GM23338 (cell line): ENCODE measurements around the gene HBD. TPM values are rescaled to one million over a fixed set of nuclear protein-coding genes. Genes with fewer than 3 reads are reported as not detected.

Experiments
- ATAC-seq: fragments of 200-7000 bp; cut with Tn5 transposase; 3 replicates; pipeline ENCODE4 v1.9.1; 2020
- DNase-seq: peaks from one replicate; pipeline ENCODE4 v3.0.0-alpha.2; 2015; ENCODE audit warnings: low spot score
- H2AFZ ChIP-seq: fragments of 200-600 bp; sonication (generic); 2 replicates; pipeline ENCODE4 v1.8.0; 2016; ENCODE audit warnings: antibody characterized with exemption, mild to moderate bottlenecking, moderate library complexity
- H3F3A ChIP-seq: fragments of 200-600 bp; sonication (generic); replicated peaks from 2 replicates; pipeline ENCODE4 v1.8.0; 2017; ENCODE audit warnings: antibody characterized with exemption, mixed run types, low read depth
- H3K27ac ChIP-seq: fragments of 200-600 bp; sonication (generic); 2 replicates; pipeline ENCODE4 v1.6.1; 2016; ENCODE audit warnings: low read depth
- H3K27me3 ChIP-seq: fragments of 200-600 bp; sonication (generic); 2 replicates; pipeline ENCODE4 v1.8.0; 2016; ENCODE audit warnings: mild to moderate bottlenecking, mixed run types, moderate library complexity; ENCODE audit not compliant: insufficient read depth
- H3K36me3 ChIP-seq: fragments of 200-600 bp; sonication (generic); 2 replicates; pipeline ENCODE4 v1.8.0; 2016; ENCODE audit warnings: mild to moderate bottlenecking; ENCODE audit not compliant: insufficient read depth
- H3K4me1 ChIP-seq: fragments of 200-600 bp; sonication (generic); 2 replicates; pipeline ENCODE4 v1.8.0; 2016; ENCODE audit warnings: mild to moderate bottlenecking, moderate library complexity; ENCODE audit not compliant: insufficient read depth
- H3K4me2 ChIP-seq: fragments of 200-600 bp; sonication (generic); 2 replicates; pipeline ENCODE4 v1.7.1; 2017; ENCODE audit warnings: mixed run types
- H3K4me3 ChIP-seq: fragments of 200-600 bp; sonication (generic); 2 replicates; pipeline ENCODE4 v1.6.1; 2016; ENCODE audit warnings: mixed run types
- H3K79me2 ChIP-seq: fragments of 200-600 bp; sonication (generic); replicated peaks from 2 replicates; pipeline ENCODE4 v1.8.0; 2017; ENCODE audit warnings: mild to moderate bottlenecking; ENCODE audit not compliant: insufficient read depth
- H3K9me2 ChIP-seq: fragments of 200-600 bp; sonication (generic); 2 replicates; pipeline ENCODE4 v1.8.0; 2017; ENCODE audit not compliant: insufficient read depth
- H4K20me1 ChIP-seq: fragments of 200-600 bp; sonication (generic); replicated peaks from 2 replicates; pipeline ENCODE4 v1.8.0; 2017; ENCODE audit warnings: mild to moderate bottlenecking; ENCODE audit not compliant: insufficient read depth
- H3K27ac Mint-ChIP-seq: 2 replicates; pipeline ENCODE4 v1.8.0; 2020; ENCODE audit warnings: inconsistent platforms, mild to moderate bottlenecking, moderate library complexity, mixed read lengths
- H3K27me3 Mint-ChIP-seq: 3 replicates; pipeline ENCODE4 v1.8.0; 2022; ENCODE audit warnings: low read depth, mild to moderate bottlenecking, moderate library complexity, mixed read lengths, inconsistent platforms; ENCODE audit not compliant: insufficient read depth, poor library complexity
- H3K36me3 Mint-ChIP-seq: 3 replicates; pipeline ENCODE4 v1.8.0; 2021; ENCODE audit warnings: low read depth, mild to moderate bottlenecking, inconsistent platforms, moderate library complexity, mixed read lengths
- H3K4me1 Mint-ChIP-seq: 3 replicates; pipeline ENCODE4 v1.8.0; 2020; ENCODE audit warnings: mild to moderate bottlenecking, inconsistent platforms, mixed read lengths
- H3K4me3 Mint-ChIP-seq: 3 replicates; pipeline ENCODE4 v1.8.0; 2021; ENCODE audit warnings: moderate library complexity, mild to moderate bottlenecking, inconsistent platforms, mixed read lengths
- H3K9me3 Mint-ChIP-seq: 3 replicates; pipeline ENCODE4 v1.8.0; 2020; ENCODE audit warnings: moderate library complexity, mild to moderate bottlenecking, inconsistent platforms, mixed read lengths
- EZH2phosphoT487 ChIP-seq: fragments of 200-600 bp; sonication (generic); IDR thresholded peaks from one replicate; pipeline ENCODE4 v1.8.1; 2018; ENCODE audit warnings: antibody characterized with exemption; ENCODE audit not compliant: unreplicated experiment
- JUNB ChIP-seq: IDR thresholded peaks from one replicate; pipeline ENCODE4 v1.6.1; 2016; ENCODE audit warnings: antibody characterized with exemption; ENCODE audit not compliant: unreplicated experiment
- NANOG ChIP-seq: IDR thresholded peaks from 2 replicates; pipeline ENCODE4 v1.6.1; 2016; ENCODE audit warnings: antibody characterized with exemption, borderline replicate concordance
- POLR2AphosphoS5 ChIP-seq: IDR thresholded peaks from 2 replicates; pipeline ENCODE4 v1.6.1; 2016; ENCODE audit warnings: antibody characterized with exemption, low read depth
- STAT1 ChIP-seq: IDR thresholded peaks from one replicate; pipeline ENCODE4 v1.6.1; 2016; ENCODE audit warnings: antibody characterized with exemption; ENCODE audit not compliant: unreplicated experiment
- ZNF114 ChIP-seq: fragments of 250-450 bp; sonication (Bioruptor Pico); IDR thresholded peaks from 2 replicates; pipeline ENCODE4 v1.5.0; 2020; ENCODE audit warnings: mild to moderate bottlenecking, moderate library complexity
- ZNF331 ChIP-seq: fragments of 250-450 bp; sonication (Bioruptor Pico); IDR thresholded peaks from 2 replicates; pipeline ENCODE4 v1.5.0; 2020; ENCODE audit warnings: low read depth, mild to moderate bottlenecking, moderate library complexity
- polyA plus RNA-seq: library from polyadenylated mRNA; unstranded; fragments of >200 nt; fragmentation: Nextera tagmentation; extraction: Ambion mirVana; gene quantifications from 2 replicates; pipeline ENCODE4 v1.2.1, GENCODE V29; 2016
- total RNA-seq: library from RNA; depleted of rRNA; stranded (reverse); fragments of >200 nt; shearing (Covaris generic); gene quantifications from 2 replicates; pipeline ENCODE4 v1.2.3, GENCODE V29; 2014
- TF ChIP-seq, protein P1 (sequence below): IDR thresholded peaks from one replicate; pipeline ENCODE4 v1.6.1; 2018; ENCODE audit warnings: antibody characterized with exemption; ENCODE audit not compliant: unreplicated experiment
- TF ChIP-seq, protein P2 (sequence below): IDR thresholded peaks from 2 replicates; pipeline ENCODE4 v1.6.1; 2016; ENCODE audit warnings: antibody characterized with exemption
- TF ChIP-seq, protein P3 (sequence below), 2 experiments: fragments of 200-600 bp in 1 of 2; sonication (generic) in 1 of 2; conservative IDR thresholded peaks; 2 replicates each; pipeline versions ENCODE4 v1.5.1 to v1.6.1; 2016 to 2017; ENCODE audit warnings: antibody characterized with exemption in 2 of 2, low read depth in 2 of 2, mild to moderate bottlenecking in 2 of 2, moderate library complexity in 1 of 2

HBD gene
- total and polyA plus RNA-seq, 2 experiments from 2014 or later = not detected

DNA sequence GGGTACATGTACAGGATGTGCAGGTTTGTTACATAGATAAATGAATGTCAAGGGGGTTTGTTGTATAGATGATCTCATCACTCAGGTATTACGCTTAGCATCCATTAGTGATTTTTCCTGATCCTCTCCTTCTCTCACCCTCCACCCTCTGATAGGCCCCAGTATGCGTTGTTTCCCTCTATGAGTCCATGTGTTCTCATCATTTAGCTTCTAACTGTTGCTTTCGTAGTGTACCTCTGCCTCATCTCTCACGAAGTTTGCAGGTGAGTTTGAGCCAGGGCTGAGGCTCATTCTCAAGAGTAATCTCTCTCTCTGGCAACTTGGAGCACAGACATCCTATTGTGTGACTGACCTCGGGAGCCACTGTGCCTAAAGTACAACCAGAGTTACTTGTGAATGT, 40.1 kb upstream of the HBD start (continued):
- TF ChIP-seq, protein P1, sequence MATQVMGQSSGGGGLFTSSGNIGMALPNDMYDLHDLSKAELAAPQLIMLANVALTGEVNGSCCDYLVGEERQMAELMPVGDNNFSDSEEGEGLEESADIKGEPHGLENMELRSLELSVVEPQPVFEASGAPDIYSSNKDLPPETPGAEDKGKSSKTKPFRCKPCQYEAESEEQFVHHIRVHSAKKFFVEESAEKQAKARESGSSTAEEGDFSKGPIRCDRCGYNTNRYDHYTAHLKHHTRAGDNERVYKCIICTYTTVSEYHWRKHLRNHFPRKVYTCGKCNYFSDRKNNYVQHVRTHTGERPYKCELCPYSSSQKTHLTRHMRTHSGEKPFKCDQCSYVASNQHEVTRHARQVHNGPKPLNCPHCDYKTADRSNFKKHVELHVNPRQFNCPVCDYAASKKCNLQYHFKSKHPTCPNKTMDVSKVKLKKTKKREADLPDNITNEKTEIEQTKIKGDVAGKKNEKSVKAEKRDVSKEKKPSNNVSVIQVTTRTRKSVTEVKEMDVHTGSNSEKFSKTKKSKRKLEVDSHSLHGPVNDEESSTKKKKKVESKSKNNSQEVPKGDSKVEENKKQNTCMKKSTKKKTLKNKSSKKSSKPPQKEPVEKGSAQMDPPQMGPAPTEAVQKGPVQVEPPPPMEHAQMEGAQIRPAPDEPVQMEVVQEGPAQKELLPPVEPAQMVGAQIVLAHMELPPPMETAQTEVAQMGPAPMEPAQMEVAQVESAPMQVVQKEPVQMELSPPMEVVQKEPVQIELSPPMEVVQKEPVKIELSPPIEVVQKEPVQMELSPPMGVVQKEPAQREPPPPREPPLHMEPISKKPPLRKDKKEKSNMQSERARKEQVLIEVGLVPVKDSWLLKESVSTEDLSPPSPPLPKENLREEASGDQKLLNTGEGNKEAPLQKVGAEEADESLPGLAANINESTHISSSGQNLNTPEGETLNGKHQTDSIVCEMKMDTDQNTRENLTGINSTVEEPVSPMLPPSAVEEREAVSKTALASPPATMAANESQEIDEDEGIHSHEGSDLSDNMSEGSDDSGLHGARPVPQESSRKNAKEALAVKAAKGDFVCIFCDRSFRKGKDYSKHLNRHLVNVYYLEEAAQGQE = no peak
- TF ChIP-seq, protein P2, sequence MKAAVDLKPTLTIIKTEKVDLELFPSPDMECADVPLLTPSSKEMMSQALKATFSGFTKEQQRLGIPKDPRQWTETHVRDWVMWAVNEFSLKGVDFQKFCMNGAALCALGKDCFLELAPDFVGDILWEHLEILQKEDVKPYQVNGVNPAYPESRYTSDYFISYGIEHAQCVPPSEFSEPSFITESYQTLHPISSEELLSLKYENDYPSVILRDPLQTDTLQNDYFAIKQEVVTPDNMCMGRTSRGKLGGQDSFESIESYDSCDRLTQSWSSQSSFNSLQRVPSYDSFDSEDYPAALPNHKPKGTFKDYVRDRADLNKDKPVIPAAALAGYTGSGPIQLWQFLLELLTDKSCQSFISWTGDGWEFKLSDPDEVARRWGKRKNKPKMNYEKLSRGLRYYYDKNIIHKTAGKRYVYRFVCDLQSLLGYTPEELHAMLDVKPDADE = no peak
- TF ChIP-seq POLR2AphosphoS5 (no peak), NANOG (no peak), ZNF114 (no peak), STAT1 (no peak), EZH2phosphoT487 (no peak), JUNB (no peak), ZNF331 (CRISPR knock-in tag) (no peak)

DNA sequence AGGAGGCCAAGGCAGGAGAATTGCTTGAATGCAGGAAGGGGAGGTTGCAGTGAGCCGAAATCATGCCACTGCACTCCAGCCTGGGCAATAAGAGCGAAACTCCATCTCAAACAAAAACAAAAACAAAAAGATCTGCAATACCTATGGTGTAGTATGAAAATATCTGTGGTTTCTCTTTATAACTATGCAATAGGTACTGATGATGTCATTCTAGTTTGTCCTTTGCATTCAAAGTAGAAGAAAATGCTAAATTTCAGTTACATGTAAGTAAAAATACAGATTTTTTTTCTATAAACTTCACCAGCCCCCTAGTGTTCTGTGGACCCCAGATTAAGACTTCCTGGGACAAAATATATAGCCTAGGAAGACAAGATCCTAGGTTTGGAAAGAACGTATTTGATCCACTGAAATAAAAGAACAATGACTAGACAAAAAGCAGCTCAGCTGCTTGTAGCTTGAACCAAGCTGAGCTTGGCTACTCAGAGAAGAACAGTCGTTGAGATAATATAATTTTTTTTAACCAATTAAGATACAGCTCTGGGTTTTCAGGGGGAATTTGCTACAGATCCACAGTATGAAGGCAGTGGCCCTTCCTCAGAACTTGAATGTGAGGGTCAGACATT, 38.2 kb upstream of the HBD start:
- Histone ChIP-seq H3K27me3 (no peaks in the 10 kb centered on the region), H3K27ac (no peak overlapping the region), H3K4me3 (no peak overlapping the region), H3F3A (no peaks in the 10 kb centered on the region), H3K4me2 (no peak overlapping the region), H3K9me2 (no peaks in the 10 kb centered on the region), H3K4me1 (no peaks in the 10 kb centered on the region), H3K79me2 (no peaks in the 10 kb centered on the region), H2AFZ (no peak overlapping the region), H3K36me3 (no peaks in the 10 kb centered on the region), H4K20me1 (no peaks in the 10 kb centered on the region)
- TF ChIP-seq ZNF331 (CRISPR knock-in tag) (no peak), STAT1 (no peak)
- TF ChIP-seq, protein P3, sequence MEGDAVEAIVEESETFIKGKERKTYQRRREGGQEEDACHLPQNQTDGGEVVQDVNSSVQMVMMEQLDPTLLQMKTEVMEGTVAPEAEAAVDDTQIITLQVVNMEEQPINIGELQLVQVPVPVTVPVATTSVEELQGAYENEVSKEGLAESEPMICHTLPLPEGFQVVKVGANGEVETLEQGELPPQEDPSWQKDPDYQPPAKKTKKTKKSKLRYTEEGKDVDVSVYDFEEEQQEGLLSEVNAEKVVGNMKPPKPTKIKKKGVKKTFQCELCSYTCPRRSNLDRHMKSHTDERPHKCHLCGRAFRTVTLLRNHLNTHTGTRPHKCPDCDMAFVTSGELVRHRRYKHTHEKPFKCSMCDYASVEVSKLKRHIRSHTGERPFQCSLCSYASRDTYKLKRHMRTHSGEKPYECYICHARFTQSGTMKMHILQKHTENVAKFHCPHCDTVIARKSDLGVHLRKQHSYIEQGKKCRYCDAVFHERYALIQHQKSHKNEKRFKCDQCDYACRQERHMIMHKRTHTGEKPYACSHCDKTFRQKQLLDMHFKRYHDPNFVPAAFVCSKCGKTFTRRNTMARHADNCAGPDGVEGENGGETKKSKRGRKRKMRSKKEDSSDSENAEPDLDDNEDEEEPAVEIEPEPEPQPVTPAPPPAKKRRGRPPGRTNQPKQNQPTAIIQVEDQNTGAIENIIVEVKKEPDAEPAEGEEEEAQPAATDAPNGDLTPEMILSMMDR (conservative IDR thresholded peaks at IDR 0.05; ENCODE audit: low read depth in 2 of 2) = no peak
- Mint-ChIP-seq H3K4me3 (no peak overlapping the region), H3K27me3 (no peaks in the 10 kb centered on the region), H3K9me3 (no peaks in the 10 kb centered on the region), H3K4me1 (peaks cover 5% of the 10 kb centered on the region; the same call in 2 of the 3 replicates), H3K36me3 (no peaks in the 10 kb centered on the region), H3K27ac (no peak overlapping the region)
- ATAC-seq (no peak), DNase-seq (no peak)
